Bladder microvascular endothelial cell (primary cell): ENCODE results near the gene HPD. TPM values are rescaled to one million over a fixed set of nuclear protein-coding genes. Genes with fewer than 3 reads are reported as not detected.

Experiments used
- total RNA-seq: library from RNA; depleted of rRNA; stranded (reverse); fragments of >200 nt; gene quantifications from 2 replicates; pipeline ENCODE4 v1.2.3, GENCODE V29; 2014

Gene HPD
- not detected in 2 replicates for total RNA-seq

DNA sequence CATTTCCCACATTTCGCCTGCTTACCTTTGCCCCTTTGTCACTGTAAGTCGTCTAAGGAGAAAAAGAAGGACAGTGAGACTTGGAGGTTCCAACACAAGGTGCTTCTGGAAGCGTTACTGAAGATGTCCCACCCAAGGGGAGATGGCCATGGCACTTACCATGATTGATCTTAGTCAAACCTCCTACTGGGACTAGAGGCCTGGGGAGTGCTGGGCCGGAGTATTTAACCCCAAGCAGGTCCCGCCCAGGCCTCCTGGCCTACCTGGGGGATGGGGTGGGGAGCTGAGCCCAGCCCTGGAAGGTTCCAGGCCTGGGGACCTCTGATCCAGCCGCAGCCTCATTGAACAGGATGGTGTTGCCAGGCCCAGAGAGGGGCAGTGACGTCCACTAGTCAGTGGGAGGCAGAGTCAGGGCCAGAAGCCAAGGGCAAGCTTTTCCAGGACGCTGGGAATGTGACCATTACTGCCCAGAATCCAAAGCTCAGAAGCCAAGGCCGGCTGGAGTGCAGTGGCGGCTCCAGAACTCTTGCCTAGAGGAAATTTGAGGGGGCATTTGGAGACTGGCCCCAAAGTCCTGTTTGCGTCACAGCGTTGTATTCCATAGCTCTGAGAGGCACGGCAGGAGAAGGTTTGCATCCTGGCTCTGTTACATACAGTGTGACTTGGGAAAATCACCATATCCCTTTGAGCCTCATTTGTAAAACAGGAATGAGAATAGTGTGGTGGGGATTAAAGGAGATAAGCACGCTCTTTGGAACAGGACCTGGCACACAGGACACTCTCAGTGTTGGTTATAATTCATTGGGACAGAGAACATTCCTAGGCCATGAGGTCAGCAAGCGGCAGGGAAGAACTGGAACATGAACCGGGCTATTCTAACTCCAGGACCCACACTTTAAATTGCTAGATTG is at the start of gene HPD:
TSS of gene HPD (minus strand) at position 198 of the 911 bp plus-strand sequence. CDS start at position 162, 36 bp downstream.

DNA sequence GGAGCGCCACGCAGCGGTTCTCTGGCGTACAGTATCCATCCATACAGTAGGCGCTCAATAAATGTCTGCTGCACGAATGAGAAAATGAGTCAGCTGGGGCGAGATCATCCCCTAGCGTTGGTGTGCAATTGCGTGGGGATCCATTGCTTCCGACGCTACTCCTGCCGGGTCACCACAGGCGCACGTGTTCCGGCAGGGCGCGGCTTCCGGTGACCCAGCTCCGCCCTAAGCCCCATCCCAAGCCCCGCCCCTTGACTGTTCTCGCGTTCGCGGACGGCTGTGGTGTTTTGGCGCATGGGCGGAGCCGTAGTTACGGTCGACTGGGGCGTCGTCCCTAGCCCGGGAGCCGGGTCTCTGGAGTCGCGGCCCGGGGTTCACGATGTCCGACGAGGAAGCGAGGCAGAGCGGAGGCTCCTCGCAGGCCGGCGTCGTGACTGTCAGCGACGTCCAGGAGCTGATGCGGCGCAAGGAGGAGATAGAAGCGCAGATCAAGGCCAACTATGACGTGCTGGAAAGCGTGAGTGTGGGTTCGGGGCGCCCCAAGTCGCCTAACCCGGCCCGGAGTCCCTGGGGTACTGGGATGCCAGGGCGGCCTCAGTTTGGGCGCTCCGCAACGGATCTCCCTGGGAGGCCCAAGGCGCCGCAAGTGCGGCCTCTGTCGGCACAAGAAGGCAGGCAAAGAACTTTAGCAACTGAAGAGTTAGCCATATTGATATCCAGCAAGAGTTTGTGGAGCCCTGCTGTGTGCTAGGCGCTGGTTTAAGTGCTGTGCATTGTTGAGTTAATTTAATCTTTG is 30.0 kb upstream of the HPD start, which contains the start of gene PSMD9:
TSS of gene PSMD9 (plus strand) at position 313 of the 796 bp plus-strand sequence. CDS start at position 380, 67 bp downstream.

DNA sequence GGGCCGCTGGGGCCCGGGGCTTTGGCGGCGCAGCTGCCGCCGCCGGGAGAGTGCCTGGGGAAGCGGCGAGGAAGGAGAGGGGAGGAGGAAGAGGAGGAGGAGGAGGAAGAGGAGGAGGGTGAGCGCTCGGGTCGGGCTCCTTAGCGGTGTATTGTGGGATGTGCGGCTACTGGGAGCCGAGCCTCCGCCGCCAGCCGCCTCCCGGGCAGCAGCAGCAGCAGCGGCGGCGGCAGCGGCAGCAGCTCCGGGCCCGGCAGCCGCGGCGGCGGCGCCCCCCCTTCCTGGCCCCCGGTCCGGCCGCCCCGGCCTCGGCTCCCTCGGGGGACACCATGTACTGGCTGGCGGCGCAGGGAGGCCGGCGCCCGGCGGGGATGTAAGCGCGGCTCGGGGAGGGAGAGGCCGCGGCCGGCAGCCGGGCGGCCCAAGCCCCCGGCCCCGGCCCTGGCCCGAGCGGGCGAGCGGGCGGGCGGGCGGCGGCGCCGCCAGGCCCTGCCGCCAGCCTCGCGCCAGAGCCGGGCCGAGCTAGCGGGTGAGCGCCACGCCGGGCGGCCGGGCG is 54.7 kb downstream of the HPD start, which contains the start of gene SETD1B:
TSS of gene SETD1B (plus strand) at position 149 of the 556 bp plus-strand sequence. CDS start 729 bp downstream, outside the sequence.

DNA sequence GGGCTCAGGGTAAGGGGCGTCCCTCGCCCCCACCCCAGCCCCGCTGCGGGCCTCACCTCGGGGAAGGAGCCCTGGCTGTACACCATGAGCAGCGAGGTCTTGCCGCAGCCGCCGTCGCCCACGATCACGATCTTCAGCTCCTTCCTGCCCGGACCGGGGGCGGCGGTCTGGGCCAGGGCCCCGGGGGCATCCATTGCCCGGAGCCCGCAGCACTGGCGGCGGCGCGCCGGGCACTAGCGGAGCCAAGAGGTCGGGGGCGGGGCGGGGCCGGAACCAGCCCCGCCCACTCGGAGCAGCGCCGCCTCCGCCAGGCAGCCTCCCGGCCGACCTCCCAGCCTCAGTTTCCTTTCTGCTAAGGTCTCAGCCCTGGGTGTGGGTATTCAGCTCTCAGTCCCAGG is 65.2 kb downstream of the HPD start, which contains the start of gene RHOF:
TSS of gene RHOF (minus strand) at position 249 of the 398 bp plus-strand sequence. CDS start at position 194, 55 bp downstream.

Other genes with a start within 250 kb of the HPD start
- 13.1 and 18.6 TPM in 2 replicates for gene ORAI1, start 232.3 kb downstream of the HPD start, total RNA-seq
- 0.49 and 0.94 TPM in 2 replicates for gene MORN3, start 189.2 kb downstream of the HPD start, total RNA-seq
- 3.1 and 9.8 TPM in 2 replicates for gene TMEM120B, start 146.1 kb downstream of the HPD start, total RNA-seq
- 3.9 and 5.8 TPM in 2 replicates for gene RHOF, start 65.2 kb downstream of the HPD start, total RNA-seq
- 2.6 and 6.6 TPM in 2 replicates for gene SETD1B, start 54.9 kb downstream of the HPD start, total RNA-seq
- gene PSMD9, start 29.9 kb upstream of the HPD start, total RNA-seq = 70.3 and 135 TPM in 2 replicates
- gene CFAP251, start 59.7 kb upstream of the HPD start, total RNA-seq = 1.1 and 5.9 TPM in 2 replicates
- 3.2 and 9.7 TPM in 2 replicates for gene BCL7A, start 163.0 kb upstream of the HPD start, total RNA-seq
- gene MLXIP, start 219.9 kb upstream of the HPD start, total RNA-seq = 12.1 and 35.0 TPM in 2 replicates